ENCODE results near the gene HAP1.

The HAP1 gene

GRCh38 chr17:41769985-41770384 is 35.5 kb upstream of the HAP1 start:
- TF ChIP-seq, protein P1, sequence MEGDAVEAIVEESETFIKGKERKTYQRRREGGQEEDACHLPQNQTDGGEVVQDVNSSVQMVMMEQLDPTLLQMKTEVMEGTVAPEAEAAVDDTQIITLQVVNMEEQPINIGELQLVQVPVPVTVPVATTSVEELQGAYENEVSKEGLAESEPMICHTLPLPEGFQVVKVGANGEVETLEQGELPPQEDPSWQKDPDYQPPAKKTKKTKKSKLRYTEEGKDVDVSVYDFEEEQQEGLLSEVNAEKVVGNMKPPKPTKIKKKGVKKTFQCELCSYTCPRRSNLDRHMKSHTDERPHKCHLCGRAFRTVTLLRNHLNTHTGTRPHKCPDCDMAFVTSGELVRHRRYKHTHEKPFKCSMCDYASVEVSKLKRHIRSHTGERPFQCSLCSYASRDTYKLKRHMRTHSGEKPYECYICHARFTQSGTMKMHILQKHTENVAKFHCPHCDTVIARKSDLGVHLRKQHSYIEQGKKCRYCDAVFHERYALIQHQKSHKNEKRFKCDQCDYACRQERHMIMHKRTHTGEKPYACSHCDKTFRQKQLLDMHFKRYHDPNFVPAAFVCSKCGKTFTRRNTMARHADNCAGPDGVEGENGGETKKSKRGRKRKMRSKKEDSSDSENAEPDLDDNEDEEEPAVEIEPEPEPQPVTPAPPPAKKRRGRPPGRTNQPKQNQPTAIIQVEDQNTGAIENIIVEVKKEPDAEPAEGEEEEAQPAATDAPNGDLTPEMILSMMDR (IDR thresholded peaks at IDR 0.05; ENCODE audit: low read depth, low read length, missing control alignments) = no peak
- no peak for DNase-seq (ENCODE audit: extremely low read depth, low read depth)
- H3K4me3 ChIP-seq (replicated peaks; ENCODE audit: low read depth, low read length) = no peak overlapping the region

GRCh38 chr17:41769346-41769862 is 35.0 kb upstream of the HAP1 start:
- TF ChIP-seq, protein P1 (IDR thresholded peaks at IDR 0.05; ENCODE audit: low read depth, low read length, missing control alignments) = no peak
- no peak overlapping the region for H3K4me3 ChIP-seq (replicated peaks; ENCODE audit: low read depth, low read length)
- no peak for DNase-seq (ENCODE audit: extremely low read depth, low read depth)

DNA sequence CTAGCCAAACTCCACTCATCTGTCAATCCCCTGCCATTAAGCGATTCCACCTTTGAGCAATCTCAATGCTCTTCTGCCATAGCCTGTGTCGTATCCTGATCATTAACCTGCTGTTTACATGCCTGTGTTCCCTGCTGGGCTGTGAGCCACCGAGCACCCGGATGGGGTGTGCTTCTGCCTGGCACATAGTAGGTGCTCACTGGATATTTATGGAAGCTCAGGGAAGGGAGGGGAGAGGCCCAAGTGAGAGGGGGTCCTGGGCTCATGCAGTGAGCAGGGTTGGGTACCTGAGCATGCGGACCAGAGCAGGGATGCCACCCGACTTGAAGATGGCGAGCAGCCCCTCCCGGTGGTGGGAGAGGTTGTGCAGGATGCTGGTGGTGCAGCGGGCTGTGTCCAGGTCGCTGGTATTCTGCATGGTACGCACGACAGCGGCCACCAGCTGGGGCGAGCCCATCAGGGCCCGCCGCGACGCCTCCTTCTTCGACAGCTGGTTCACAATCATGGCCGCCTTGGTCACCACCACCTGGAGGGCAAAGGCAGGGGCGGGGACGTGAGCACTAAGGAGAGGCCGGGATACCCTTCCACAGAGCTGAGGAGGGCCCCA is 34.3 kb upstream of the HAP1 start:
- TF ChIP-seq, protein P1 (IDR thresholded peaks at IDR 0.05; ENCODE audit: low read depth, low read length, missing control alignments) = no peak
- no peak overlapping the region for H3K4me3 ChIP-seq (replicated peaks; ENCODE audit: low read depth, low read length)
- DNase-seq (ENCODE audit: extremely low read depth, low read depth) = no peak

DNA sequence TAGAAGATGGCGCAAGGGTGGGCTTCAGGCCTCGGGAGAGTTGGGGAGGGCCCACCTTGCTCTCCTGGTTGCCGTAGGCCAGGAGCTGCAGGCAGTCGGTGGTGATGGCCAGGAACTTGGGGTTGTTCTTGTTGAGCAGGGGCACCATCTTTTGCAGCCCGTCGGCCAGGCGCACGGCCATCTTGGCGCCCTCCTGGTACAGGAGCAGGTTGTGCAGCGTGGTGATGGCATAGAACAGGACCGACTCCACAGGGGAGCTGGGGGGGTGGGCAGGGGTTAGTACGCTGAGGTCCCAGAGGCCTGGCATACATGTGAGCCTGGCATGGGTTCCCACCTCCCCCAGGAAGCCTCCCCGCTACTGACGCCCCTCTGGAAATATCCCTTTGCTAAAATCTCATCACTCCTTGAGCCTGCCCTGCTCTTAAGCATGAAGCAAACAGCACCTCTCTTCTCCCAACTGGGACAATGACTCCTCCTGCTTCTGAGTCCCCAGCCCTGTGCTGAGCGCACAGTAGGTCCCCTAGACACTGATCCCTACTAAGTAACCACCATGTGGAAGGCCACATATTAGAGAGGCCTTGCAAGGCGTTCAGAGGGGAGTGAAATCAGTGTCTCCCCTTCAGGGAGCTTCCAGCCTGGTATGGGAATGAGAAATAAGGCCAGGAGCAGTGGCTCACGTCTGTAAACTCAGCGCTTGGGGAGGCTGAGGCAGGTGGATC is 33.0 kb upstream of the HAP1 start:
- no peak overlapping the region for H3K4me3 ChIP-seq (replicated peaks; ENCODE audit: low read depth, low read length)
- no peak for DNase-seq (ENCODE audit: extremely low read depth, low read depth)
- TF ChIP-seq, protein P1 (IDR thresholded peaks at IDR 0.05; ENCODE audit: low read depth, low read length, missing control alignments) = no peak

- DNase-seq (ENCODE audit: extremely low read depth, low read depth) = no peak
- no peak overlapping the region for H3K4me3 ChIP-seq (replicated peaks; ENCODE audit: low read depth, low read length)
- TF ChIP-seq, protein P1 (IDR thresholded peaks at IDR 0.05; ENCODE audit: low read depth, low read length, missing control alignments) = no peak
These were observed 31.7 kb upstream of the HAP1 start for GRCh38 chr17:41766135-41766534.

DNA sequence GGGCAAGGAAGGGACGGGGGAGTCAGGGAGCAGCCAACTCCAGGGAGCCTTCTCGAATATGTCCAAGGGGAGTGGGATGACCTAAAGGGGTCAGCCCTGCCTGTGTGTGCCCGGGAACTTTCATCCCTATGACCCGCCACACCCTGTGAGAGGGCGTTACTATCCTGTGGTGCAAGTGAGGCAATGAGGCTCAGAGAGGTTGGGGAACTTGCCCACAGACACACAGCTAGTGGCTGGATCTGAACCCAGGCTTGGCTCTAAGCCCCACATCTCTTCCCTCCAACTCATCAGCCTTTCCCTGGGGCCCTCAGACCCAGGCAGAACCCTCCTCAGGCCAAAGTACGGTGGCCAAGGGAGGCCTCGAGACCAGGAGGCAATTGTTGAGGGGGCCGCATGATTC is 28.9 kb upstream of the HAP1 start:
- H3K4me3 ChIP-seq (replicated peaks; ENCODE audit: low read depth, low read length) = no peak overlapping the region
- TF ChIP-seq, protein P1 (IDR thresholded peaks at IDR 0.05; ENCODE audit: low read depth, low read length, missing control alignments) = no peak
- DNase-seq (ENCODE audit: extremely low read depth, low read depth) = no peak

Measured in HFF-Myc (cell line).